Astrocyte of the spinal cord (primary cell): ENCODE measurements around the gene PRKD1.

Source experiments
- DNase-seq: peaks from one replicate; pipeline ENCODE4 v3.0.0; 2011; ENCODE audit warnings: low read depth, low spot score
- H3K4me3 ChIP-seq: 2 replicates; pipeline ENCODE4 v1.5.1; 2011; ENCODE audit warnings: low read depth, mild to moderate bottlenecking, low read length, moderate library complexity
- CTCF ChIP-seq: IDR thresholded peaks from 2 replicates; pipeline ENCODE4 v1.5.1; 2012; ENCODE audit warnings: low read depth, mild to moderate bottlenecking, low read length, inconsistent platforms
- in situ Hi-C: cut with HindIII; loops from 2 replicates; pipeline ENCODE4 v1.10.0; 2017; ENCODE audit warnings: low sequenced_read_pairs

Gene PRKD1

GRCh38 chr14:29756019-29756385, 171.6 kb downstream of the PRKD1 start:
- in situ Hi-C loops, result no loop called here
- DNase-seq, result no peak
- H3K4me3 ChIP-seq, result no peak overlapping the region
- TF ChIP-seq CTCF, result no peak

- no peak for DNase-seq
- in situ Hi-C loops, result no loop called here
- no peak overlapping the region for H3K4me3 ChIP-seq
- no peak for TF ChIP-seq CTCF
These were observed 172.2 kb downstream of the PRKD1 start for GRCh38 chr14:29755311-29756018.

- in situ Hi-C loops, result no loop called here
- no peak for DNase-seq
- no peak for TF ChIP-seq CTCF
- H3K4me3 ChIP-seq, result no peak overlapping the region
These were observed 173.5 kb downstream of the PRKD1 start for GRCh38 chr14:29754134-29754533.

GRCh38 chr14:29752221-29752923, 175.3 kb downstream of the PRKD1 start:
- no peak overlapping the region for H3K4me3 ChIP-seq
- no peak for DNase-seq
- no peak for TF ChIP-seq CTCF
- in situ Hi-C loops, result no loop called here

- TF ChIP-seq CTCF, result no peak
- in situ Hi-C loops, result no loop called here
- H3K4me3 ChIP-seq, result no peak overlapping the region
- no peak for DNase-seq
These were observed 177.8 kb downstream of the PRKD1 start for GRCh38 chr14:29749829-29750228.

- TF ChIP-seq CTCF, result peak; percentile 18
- no peak overlapping the region for H3K4me3 ChIP-seq
- DNase-seq, result peak; percentile 82
- in situ Hi-C loops, result no loop called here
These were observed 178.3 kb downstream of the PRKD1 start for GRCh38 chr14:29749327-29749726.
